Measurements from ENCODE around the gene ACACB. TPM values are rescaled to one million over a fixed set of nuclear protein-coding genes. Genes with fewer than 3 reads are reported as not detected.

The ACACB gene
- total RNA-seq, 1 experiment from 2014 or later, result 20.0 TPM

DNA sequence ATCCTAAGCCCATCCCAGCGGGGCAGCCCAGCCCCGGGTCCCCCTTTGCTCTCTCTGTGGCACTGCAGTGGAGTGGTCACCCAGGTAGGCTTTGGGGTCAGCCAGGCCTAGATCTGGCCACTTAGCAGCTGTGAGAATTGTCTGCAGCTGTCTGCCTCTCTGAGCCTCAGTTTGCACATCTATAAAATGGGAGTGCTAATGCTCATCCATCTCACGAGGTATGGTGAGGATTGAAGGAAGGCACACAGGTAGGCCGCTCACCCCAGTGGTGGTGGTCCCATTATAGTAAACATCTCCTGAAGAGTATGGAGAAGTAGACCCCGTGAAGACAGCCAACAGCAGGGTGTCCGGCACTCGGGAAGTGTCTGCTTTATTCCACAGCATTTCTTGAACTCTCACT lies 183.5 kb downstream of the ACACB start:
- DNase-seq (ENCODE audit: low spot score), result no peak
- ATAC-seq, result no peak
- H3K27ac Mint-ChIP-seq, result no peak overlapping the region
- no peaks in the 10 kb centered on the region for H3K36me3 Mint-ChIP-seq
- H3K4me1 Mint-ChIP-seq, result peaks cover 13% of the 10 kb centered on the region
- TF ChIP-seq, protein P1, sequence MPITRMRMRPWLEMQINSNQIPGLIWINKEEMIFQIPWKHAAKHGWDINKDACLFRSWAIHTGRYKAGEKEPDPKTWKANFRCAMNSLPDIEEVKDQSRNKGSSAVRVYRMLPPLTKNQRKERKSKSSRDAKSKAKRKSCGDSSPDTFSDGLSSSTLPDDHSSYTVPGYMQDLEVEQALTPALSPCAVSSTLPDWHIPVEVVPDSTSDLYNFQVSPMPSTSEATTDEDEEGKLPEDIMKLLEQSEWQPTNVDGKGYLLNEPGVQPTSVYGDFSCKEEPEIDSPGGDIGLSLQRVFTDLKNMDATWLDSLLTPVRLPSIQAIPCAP (CRISPR knock-in tag; IDR thresholded peaks at IDR 0.05), result no peak
- TF ChIP-seq ZNF263 (CRISPR knock-in tag; IDR thresholded peaks at IDR 0.05; ENCODE audit: low read depth) (no peak), CREM (CRISPR knock-in tag; IDR thresholded peaks at IDR 0.05) (no peak), ZNF423 (CRISPR knock-in tag; IDR thresholded peaks at IDR 0.05) (no peak), GABPB1 (CRISPR knock-in tag; IDR thresholded peaks at IDR 0.05) (no peak), TCF7 (CRISPR knock-in tag; IDR thresholded peaks at IDR 0.05; ENCODE audit: low read depth) (no peak), GTF2I (CRISPR knock-in tag; conservative IDR thresholded peaks at IDR 0.05) (no peak), TEAD4 (CRISPR knock-in tag; IDR thresholded peaks at IDR 0.05) (no peak), CREB1 (CRISPR knock-in tag; IDR thresholded peaks at IDR 0.05) (no peak), JAZF1 (CRISPR knock-in tag; IDR thresholded peaks at IDR 0.05) (no peak), NR3C1 (CRISPR knock-in tag; conservative IDR thresholded peaks at IDR 0.05; ENCODE audit: low read depth) (no peak)
- TF ChIP-seq, protein P2, sequence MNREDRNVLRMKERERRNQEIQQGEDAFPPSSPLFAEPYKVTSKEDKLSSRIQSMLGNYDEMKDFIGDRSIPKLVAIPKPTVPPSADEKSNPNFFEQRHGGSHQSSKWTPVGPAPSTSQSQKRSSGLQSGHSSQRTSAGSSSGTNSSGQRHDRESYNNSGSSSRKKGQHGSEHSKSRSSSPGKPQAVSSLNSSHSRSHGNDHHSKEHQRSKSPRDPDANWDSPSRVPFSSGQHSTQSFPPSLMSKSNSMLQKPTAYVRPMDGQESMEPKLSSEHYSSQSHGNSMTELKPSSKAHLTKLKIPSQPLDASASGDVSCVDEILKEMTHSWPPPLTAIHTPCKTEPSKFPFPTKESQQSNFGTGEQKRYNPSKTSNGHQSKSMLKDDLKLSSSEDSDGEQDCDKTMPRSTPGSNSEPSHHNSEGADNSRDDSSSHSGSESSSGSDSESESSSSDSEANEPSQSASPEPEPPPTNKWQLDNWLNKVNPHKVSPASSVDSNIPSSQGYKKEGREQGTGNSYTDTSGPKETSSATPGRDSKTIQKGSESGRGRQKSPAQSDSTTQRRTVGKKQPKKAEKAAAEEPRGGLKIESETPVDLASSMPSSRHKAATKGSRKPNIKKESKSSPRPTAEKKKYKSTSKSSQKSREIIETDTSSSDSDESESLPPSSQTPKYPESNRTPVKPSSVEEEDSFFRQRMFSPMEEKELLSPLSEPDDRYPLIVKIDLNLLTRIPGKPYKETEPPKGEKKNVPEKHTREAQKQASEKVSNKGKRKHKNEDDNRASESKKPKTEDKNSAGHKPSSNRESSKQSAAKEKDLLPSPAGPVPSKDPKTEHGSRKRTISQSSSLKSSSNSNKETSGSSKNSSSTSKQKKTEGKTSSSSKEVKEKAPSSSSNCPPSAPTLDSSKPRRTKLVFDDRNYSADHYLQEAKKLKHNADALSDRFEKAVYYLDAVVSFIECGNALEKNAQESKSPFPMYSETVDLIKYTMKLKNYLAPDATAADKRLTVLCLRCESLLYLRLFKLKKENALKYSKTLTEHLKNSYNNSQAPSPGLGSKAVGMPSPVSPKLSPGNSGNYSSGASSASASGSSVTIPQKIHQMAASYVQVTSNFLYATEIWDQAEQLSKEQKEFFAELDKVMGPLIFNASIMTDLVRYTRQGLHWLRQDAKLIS (CRISPR knock-in tag; IDR thresholded peaks at IDR 0.05; ENCODE audit: borderline replicate concordance), result no peak
- TF ChIP-seq, protein P3, sequence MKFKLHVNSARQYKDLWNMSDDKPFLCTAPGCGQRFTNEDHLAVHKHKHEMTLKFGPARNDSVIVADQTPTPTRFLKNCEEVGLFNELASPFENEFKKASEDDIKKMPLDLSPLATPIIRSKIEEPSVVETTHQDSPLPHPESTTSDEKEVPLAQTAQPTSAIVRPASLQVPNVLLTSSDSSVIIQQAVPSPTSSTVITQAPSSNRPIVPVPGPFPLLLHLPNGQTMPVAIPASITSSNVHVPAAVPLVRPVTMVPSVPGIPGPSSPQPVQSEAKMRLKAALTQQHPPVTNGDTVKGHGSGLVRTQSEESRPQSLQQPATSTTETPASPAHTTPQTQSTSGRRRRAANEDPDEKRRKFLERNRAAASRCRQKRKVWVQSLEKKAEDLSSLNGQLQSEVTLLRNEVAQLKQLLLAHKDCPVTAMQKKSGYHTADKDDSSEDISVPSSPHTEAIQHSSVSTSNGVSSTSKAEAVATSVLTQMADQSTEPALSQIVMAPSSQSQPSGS (CRISPR knock-in tag; IDR thresholded peaks at IDR 0.05; ENCODE audit: borderline replicate concordance, low read depth), result no peak
- TF ChIP-seq, protein P4, sequence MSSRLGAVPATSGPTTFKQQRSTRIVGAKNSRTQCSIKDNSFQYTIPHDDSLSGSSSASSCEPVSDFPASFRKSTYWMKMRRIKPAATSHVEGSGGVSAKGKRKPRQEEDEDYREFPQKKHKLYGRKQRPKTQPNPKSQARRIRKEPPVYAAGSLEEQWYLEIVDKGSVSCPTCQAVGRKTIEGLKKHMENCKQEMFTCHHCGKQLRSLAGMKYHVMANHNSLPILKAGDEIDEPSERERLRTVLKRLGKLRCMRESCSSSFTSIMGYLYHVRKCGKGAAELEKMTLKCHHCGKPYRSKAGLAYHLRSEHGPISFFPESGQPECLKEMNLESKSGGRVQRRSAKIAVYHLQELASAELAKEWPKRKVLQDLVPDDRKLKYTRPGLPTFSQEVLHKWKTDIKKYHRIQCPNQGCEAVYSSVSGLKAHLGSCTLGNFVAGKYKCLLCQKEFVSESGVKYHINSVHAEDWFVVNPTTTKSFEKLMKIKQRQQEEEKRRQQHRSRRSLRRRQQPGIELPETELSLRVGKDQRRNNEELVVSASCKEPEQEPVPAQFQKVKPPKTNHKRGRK (CRISPR knock-in tag; IDR thresholded peaks at IDR 0.05; ENCODE audit: borderline replicate concordance), result no peak
- TF ChIP-seq, protein P5, sequence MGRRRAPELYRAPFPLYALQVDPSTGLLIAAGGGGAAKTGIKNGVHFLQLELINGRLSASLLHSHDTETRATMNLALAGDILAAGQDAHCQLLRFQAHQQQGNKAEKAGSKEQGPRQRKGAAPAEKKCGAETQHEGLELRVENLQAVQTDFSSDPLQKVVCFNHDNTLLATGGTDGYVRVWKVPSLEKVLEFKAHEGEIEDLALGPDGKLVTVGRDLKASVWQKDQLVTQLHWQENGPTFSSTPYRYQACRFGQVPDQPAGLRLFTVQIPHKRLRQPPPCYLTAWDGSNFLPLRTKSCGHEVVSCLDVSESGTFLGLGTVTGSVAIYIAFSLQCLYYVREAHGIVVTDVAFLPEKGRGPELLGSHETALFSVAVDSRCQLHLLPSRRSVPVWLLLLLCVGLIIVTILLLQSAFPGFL (CRISPR knock-in tag; IDR thresholded peaks at IDR 0.05; ENCODE audit: borderline replicate concordance), result no peak
- TF ChIP-seq, protein P6, sequence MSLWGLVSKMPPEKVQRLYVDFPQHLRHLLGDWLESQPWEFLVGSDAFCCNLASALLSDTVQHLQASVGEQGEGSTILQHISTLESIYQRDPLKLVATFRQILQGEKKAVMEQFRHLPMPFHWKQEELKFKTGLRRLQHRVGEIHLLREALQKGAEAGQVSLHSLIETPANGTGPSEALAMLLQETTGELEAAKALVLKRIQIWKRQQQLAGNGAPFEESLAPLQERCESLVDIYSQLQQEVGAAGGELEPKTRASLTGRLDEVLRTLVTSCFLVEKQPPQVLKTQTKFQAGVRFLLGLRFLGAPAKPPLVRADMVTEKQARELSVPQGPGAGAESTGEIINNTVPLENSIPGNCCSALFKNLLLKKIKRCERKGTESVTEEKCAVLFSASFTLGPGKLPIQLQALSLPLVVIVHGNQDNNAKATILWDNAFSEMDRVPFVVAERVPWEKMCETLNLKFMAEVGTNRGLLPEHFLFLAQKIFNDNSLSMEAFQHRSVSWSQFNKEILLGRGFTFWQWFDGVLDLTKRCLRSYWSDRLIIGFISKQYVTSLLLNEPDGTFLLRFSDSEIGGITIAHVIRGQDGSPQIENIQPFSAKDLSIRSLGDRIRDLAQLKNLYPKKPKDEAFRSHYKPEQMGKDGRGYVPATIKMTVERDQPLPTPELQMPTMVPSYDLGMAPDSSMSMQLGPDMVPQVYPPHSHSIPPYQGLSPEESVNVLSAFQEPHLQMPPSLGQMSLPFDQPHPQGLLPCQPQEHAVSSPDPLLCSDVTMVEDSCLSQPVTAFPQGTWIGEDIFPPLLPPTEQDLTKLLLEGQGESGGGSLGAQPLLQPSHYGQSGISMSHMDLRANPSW (CRISPR knock-in tag; conservative IDR thresholded peaks at IDR 0.05; ENCODE audit: low read depth), result no peak
- H3K9me3 Mint-ChIP-seq, result no peaks in the 10 kb centered on the region
- ChIA-PET POLR2A (no interaction called here), CTCF (no interaction called here)
- peaks cover under 1% of the 10 kb centered on the region; the same call in 1 of the 2 replicates for H3K27me3 Mint-ChIP-seq (ENCODE audit: low read depth)
- H3K4me3 Mint-ChIP-seq, result no peak overlapping the region
